H1 (cell line): ENCODE data around the gene KCNE5. TPM values are rescaled to one million over a fixed set of nuclear protein-coding genes. Genes with fewer than 3 reads are reported as not detected.

Experiments used
- CTCF ChIA-PET: fragments of 300-600 bp; sonication (Branson Sonifier 250); formaldehyde crosslinking; loops from one replicate; lab custom pipeline; 2021; ENCODE audit not compliant: partially characterized antibody; lab: Charles Lee
- POLR2A ChIA-PET: fragments of 300-600 bp; sonication (Branson Sonifier 250); formaldehyde crosslinking; loops from one replicate; lab custom pipeline; 2021; ENCODE audit warnings: inconsistent platforms; ENCODE audit not compliant: partially characterized antibody; lab: Charles Lee
- DNase-seq, 2 experiments: peaks; one replicate each; pipeline versions ENCODE4 v3.0.0 to v3.0.0-alpha.2; 2010 to 2022; ENCODE audit warnings: low spot score in 2 of 2, low read depth in 1 of 2, mixed read lengths in 1 of 2
- FAIRE-seq: peaks from 2 replicates; lab custom pipeline; 2011; peaks lifted over from hg19 to GRCh38; lab: Jason Lieb, UNC
- H2AFZ ChIP-seq: 2 replicates; pipeline ENCODE4 v1.8.1; 2012; ENCODE audit warnings: low read length, inconsistent platforms
- H2AK5ac ChIP-seq: 2 replicates; pipeline ENCODE4 v1.6.1; 2013; ENCODE audit warnings: low read depth, low read length
- H2BK120ac ChIP-seq: replicated peaks from 2 replicates; pipeline ENCODE3; 2013; ENCODE audit warnings: low read depth, low read length, inconsistent platforms
- H2BK12ac ChIP-seq: 2 replicates; pipeline ENCODE4 v1.6.1; 2013; ENCODE audit warnings: low read depth, low read length
- H2BK15ac ChIP-seq: 2 replicates; pipeline ENCODE4 v1.6.1; 2013; ENCODE audit warnings: low read length
- H2BK20ac ChIP-seq: 2 replicates; pipeline ENCODE4 v1.6.1; 2013; ENCODE audit warnings: low read length
- H2BK5ac ChIP-seq: 2 replicates; pipeline ENCODE4 v1.6.1; 2013; ENCODE audit warnings: low read depth, low read length
- H3K14ac ChIP-seq: 2 replicates; pipeline ENCODE4 v1.6.1; 2013; ENCODE audit warnings: inconsistent platforms; ENCODE audit not compliant: insufficient read length
- H3K18ac ChIP-seq: 2 replicates; pipeline ENCODE4 v1.6.1; 2013; ENCODE audit warnings: low read length; ENCODE audit errors: extremely low read depth
- H3K23ac ChIP-seq: 2 replicates; pipeline ENCODE4 v1.6.1; 2013; ENCODE audit warnings: inconsistent platforms; ENCODE audit not compliant: insufficient read length
- H3K23me2 ChIP-seq: 2 replicates; pipeline ENCODE4 v1.6.1; 2013; ENCODE audit warnings: low read depth, low read length
- H3K27ac ChIP-seq: 2 replicates; pipeline ENCODE4 v1.6.1; 2011; ENCODE audit warnings: low read depth, low read length, inconsistent platforms
- H3K27me3 ChIP-seq, 4 experiments: replicated peaks in 1 of 4; 1 replicate in 1 of 4; 2 replicates in 3 of 4; pipeline versions ENCODE4 v1.6.1 to v1.8.1; 2011 to 2013; ENCODE audit warnings: low read length in 3 of 4, mild to moderate bottlenecking in 3 of 4, inconsistent platforms in 2 of 4, mixed read lengths in 2 of 4, moderate library complexity in 1 of 4; ENCODE audit not compliant: control insufficient read depth in 3 of 4, insufficient read depth in 3 of 4; ENCODE audit errors: extremely low read depth in 1 of 4
- H3K36me3 ChIP-seq, 4 experiments: 2 replicates each; pipeline versions ENCODE4 v1.6.1 to v1.8.1; 2011 to 2013; ENCODE audit warnings: mild to moderate bottlenecking in 4 of 4, low read length in 3 of 4, moderate library complexity in 2 of 4, control low read depth in 1 of 4, inconsistent platforms in 1 of 4; ENCODE audit not compliant: insufficient read depth in 4 of 4, control insufficient read depth in 2 of 4
- H3K4ac ChIP-seq: replicated peaks from 2 replicates; pipeline ENCODE3; 2013; ENCODE audit warnings: low read length, low read depth, mixed read lengths, inconsistent platforms; ENCODE audit not compliant: insufficient read length
- H3K4me1 ChIP-seq, 4 experiments: replicated peaks in 1 of 4; 1 replicate in 1 of 4; 2 replicates in 3 of 4; pipeline versions ENCODE4 v1.6.1 to v1.8.1; 2011 to 2013; ENCODE audit warnings: low read length in 3 of 4, inconsistent platforms in 2 of 4, mixed read lengths in 1 of 4; ENCODE audit not compliant: insufficient read depth in 4 of 4, control insufficient read depth in 3 of 4
- H3K4me2 ChIP-seq, 2 experiments: 2 replicates each; pipeline versions ENCODE4 v1.6.1 to v1.8.1; 2011 to 2013; ENCODE audit warnings: low read depth in 2 of 2, low read length in 2 of 2, control low read depth in 1 of 2, inconsistent platforms in 1 of 2, mild to moderate bottlenecking in 1 of 2; ENCODE audit not compliant: insufficient read depth in 1 of 2
- H3K4me3 ChIP-seq, 4 experiments: fragments of 200-600, 300-600 bp in 1 of 4; sonication (generic), shearing (Covaris generic), sonication (Bioruptor Twin) in 1 of 4; 2 replicates each; pipeline versions ENCODE4 v1.5.1 to v1.8.1; 2011 to 2016; ENCODE audit warnings: low read length in 4 of 4, low read depth in 3 of 4, control low read depth in 2 of 4, inconsistent platforms in 2 of 4, mild to moderate bottlenecking in 2 of 4, mixed read lengths in 1 of 4, moderate library complexity in 1 of 4; ENCODE audit not compliant: insufficient read depth in 2 of 4; ENCODE audit errors: extremely low read depth in 1 of 4
- H3K56ac ChIP-seq: replicated peaks from 2 replicates; pipeline ENCODE3; 2013; ENCODE audit warnings: low read depth, mild to moderate bottlenecking, mixed read lengths, low read length, inconsistent platforms; ENCODE audit not compliant: insufficient read length
- H3K79me1 ChIP-seq: 2 replicates; pipeline ENCODE4 v1.6.1; 2013; ENCODE audit warnings: low read depth, low read length, control low read depth
- H3K79me2 ChIP-seq, 2 experiments: 2 replicates each; pipeline versions ENCODE4 v1.6.1 to v1.8.1; 2012 to 2013; ENCODE audit warnings: low read length in 2 of 2, mild to moderate bottlenecking in 2 of 2, inconsistent platforms in 1 of 2; ENCODE audit not compliant: insufficient read depth in 2 of 2, control insufficient read depth in 1 of 2
- H3K9ac ChIP-seq, 4 experiments: replicated peaks in 1 of 4; 1 replicate in 1 of 4; 2 replicates in 3 of 4; pipeline versions ENCODE4 v1.6.1 to v1.8.1; 2011 to 2013; ENCODE audit warnings: low read depth in 3 of 4, low read length in 3 of 4, control low read depth in 2 of 4, mild to moderate bottlenecking in 2 of 4, moderate library complexity in 2 of 4, inconsistent platforms in 1 of 4; ENCODE audit errors: extremely low read depth in 1 of 4
- H3K9me3 ChIP-seq, 2 experiments: 2 replicates each; pipeline versions ENCODE4 v1.6.1 to v1.8.1; 2012 to 2013; ENCODE audit warnings: mild to moderate bottlenecking in 2 of 2, moderate library complexity in 2 of 2, control low read depth in 1 of 2, inconsistent platforms in 1 of 2, low read depth in 1 of 2, low read length in 1 of 2, mixed read lengths in 1 of 2; ENCODE audit not compliant: insufficient read depth in 2 of 2
- H4K20me1 ChIP-seq, 2 experiments: replicated peaks in 1 of 2; 2 replicates each; pipeline versions ENCODE3 to v1.8.1; 2011 to 2013; ENCODE audit warnings: inconsistent platforms in 2 of 2, low read length in 2 of 2, mild to moderate bottlenecking in 1 of 2; ENCODE audit not compliant: insufficient read depth in 2 of 2, control insufficient read depth in 1 of 2
- H4K5ac ChIP-seq: 2 replicates; pipeline ENCODE4 v1.6.1; 2013; ENCODE audit warnings: low read length, low read depth, mixed read lengths, inconsistent platforms; ENCODE audit not compliant: insufficient read length
- H4K8ac ChIP-seq: 2 replicates; pipeline ENCODE4 v1.8.0; 2013; ENCODE audit warnings: mild to moderate bottlenecking, moderate library complexity, low read length, inconsistent platforms; ENCODE audit not compliant: insufficient read depth; ENCODE audit errors: extremely low read depth
- H4K91ac ChIP-seq: replicated peaks from 2 replicates; pipeline ENCODE3; 2013; ENCODE audit warnings: low read length, mixed read lengths, inconsistent platforms; ENCODE audit not compliant: insufficient read length
- KDM4A ChIP-seq: IDR thresholded peaks from one replicate; pipeline ENCODE4 v1.7.1; 2012; ENCODE audit warnings: low read depth, mild to moderate bottlenecking, moderate library complexity, low read length, inconsistent platforms; ENCODE audit not compliant: severe bottlenecking
- POLR2A ChIP-seq, 2 experiments: IDR thresholded peaks; 1 replicate in 1 of 2; 2 replicates in 1 of 2; pipeline ENCODE4 v1.6.1; 2011; ENCODE audit warnings: low read depth in 2 of 2, low read length in 2 of 2, mild to moderate bottlenecking in 2 of 2; ENCODE audit errors: control extremely low read depth in 1 of 2
- RBBP5 ChIP-seq: IDR thresholded peaks from 2 replicates; pipeline ENCODE4 v1.7.1; 2012; ENCODE audit warnings: low read depth, mild to moderate bottlenecking, inconsistent platforms, low read length, moderate library complexity, borderline replicate concordance
- TAF1 ChIP-seq: IDR thresholded peaks from 2 replicates; pipeline ENCODE4 v1.6.1; 2011; ENCODE audit warnings: mild to moderate bottlenecking, low read depth, low read length
- TBP ChIP-seq: IDR thresholded peaks from 2 replicates; pipeline ENCODE4 v1.6.1; 2011; ENCODE audit warnings: low read depth, low read length, improper control_type of control experiment
- WGBS, 2 experiments: shearing (Covaris generic) in 1 of 2; methylation state at CpG; one replicate each; pipeline versions ENCODE4 v1.1.6 to v1.1.7; 2013 to 2015; ENCODE audit warnings: low lambda C conversion rate in 2 of 2, mixed read lengths in 2 of 2, inconsistent platforms in 1 of 2, low coverage in 1 of 2, missing lambda C conversion rate in 1 of 2; ENCODE audit not compliant: insufficient replicate concordance in 2 of 2, insufficient coverage in 1 of 2, insufficient read length in 1 of 2; ENCODE audit errors: extremely low coverage in 1 of 2, missing lambda C conversion rate in 1 of 2; 5-methylcytosine and 5-hydroxymethylcytosine counted together
- long read RNA-seq, 2 experiments: library from RNA in 1 of 2; library from capped mRNA in 1 of 2; stranded (forward); transcript quantifications; one replicate each; pipeline ENCODE4 v2.0.0, GENCODE V29; 2021; ENCODE audit warnings: inconsistent platforms in 1 of 2
- polyA minus RNA-seq, 3 experiments: library from RNA; depleted of rRNA, polyadenylated mRNA; stranded (reverse); fragments of >200 nt; gene quantifications; 1 replicate in 2 of 3; 2 replicates in 1 of 3; pipeline ENCODE4 v1.2.3, GENCODE V29; 2011
- polyA plus RNA-seq, 7 experiments: library from polyadenylated mRNA; depleted of rRNA in 3 of 7; stranded (reverse) in 5 of 7; unstranded in 2 of 7; fragments of >200 nt in 5 of 7; fragments of 200-250 nt in 2 of 7; gene quantifications; 1 replicate in 5 of 7; 2 replicates in 1 of 7; 4 replicates in 1 of 7; pipeline versions ENCODE4 v1.2.1 to v1.2.3, GENCODE V29; 2011 to 2013; ENCODE audit warnings: missing spikeins in 2 of 7, mixed read lengths in 2 of 7
- total RNA-seq: library from RNA; stranded (reverse); fragmentation: NEBNext Ultra II Directional; extraction: Animal tissue kit (Norgen Biotek cat#: 25700); gene quantifications from 2 replicates; pipeline ENCODE4 v1.2.1, GENCODE V29; 2021
- TF ChIP-seq, protein P1 (sequence below): IDR thresholded peaks from 2 replicates; pipeline ENCODE4 v1.6.1; 2012; ENCODE audit warnings: inconsistent platforms

The KCNE5 gene, protein sequence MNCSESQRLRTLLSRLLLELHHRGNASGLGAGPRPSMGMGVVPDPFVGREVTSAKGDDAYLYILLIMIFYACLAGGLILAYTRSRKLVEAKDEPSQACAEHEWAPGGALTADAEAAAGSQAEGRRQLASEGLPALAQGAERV
- total RNA-seq (3.1 and 3.6 TPM in 2 replicates), polyA plus RNA-seq (2011; rRNA removed) (5.9 and 8.9 TPM in 2 replicates), polyA minus RNA-seq (2011; rRNA and poly(A)+ RNA removed) (0.68 and 1.6 TPM in 2 replicates)
- polyA plus RNA-seq (2011; cell fraction: cytosol; rRNA removed): 4.2 TPM
- 4.3 TPM for polyA plus RNA-seq (2011; cell fraction: nucleus; rRNA removed)
- 2.2 to 4.6 TPM (median 3.8 TPM) in 4 replicates for polyA plus RNA-seq (2012, experiment 1 of 2)
- polyA plus RNA-seq (2012, experiment 2 of 2): 3.0 TPM
- 4.1 TPM for polyA plus RNA-seq (2013, experiment 1 of 2)
- polyA plus RNA-seq (2013, experiment 2 of 2): 4.7 TPM
- 1.8 TPM for polyA minus RNA-seq (2011; cell fraction: cytosol; rRNA and poly(A)+ RNA removed)
- polyA minus RNA-seq (2011; cell fraction: nucleus; rRNA and poly(A)+ RNA removed): 2.5 TPM
- long read RNA-seq, experiment 1, partial matches to known transcripts: 0 of 3 reads
- long read RNA-seq, experiment 1, other reads (novel, unspliced or antisense): 0 of 3 reads
- long read RNA-seq, experiment 2: 0 reads

DNA sequence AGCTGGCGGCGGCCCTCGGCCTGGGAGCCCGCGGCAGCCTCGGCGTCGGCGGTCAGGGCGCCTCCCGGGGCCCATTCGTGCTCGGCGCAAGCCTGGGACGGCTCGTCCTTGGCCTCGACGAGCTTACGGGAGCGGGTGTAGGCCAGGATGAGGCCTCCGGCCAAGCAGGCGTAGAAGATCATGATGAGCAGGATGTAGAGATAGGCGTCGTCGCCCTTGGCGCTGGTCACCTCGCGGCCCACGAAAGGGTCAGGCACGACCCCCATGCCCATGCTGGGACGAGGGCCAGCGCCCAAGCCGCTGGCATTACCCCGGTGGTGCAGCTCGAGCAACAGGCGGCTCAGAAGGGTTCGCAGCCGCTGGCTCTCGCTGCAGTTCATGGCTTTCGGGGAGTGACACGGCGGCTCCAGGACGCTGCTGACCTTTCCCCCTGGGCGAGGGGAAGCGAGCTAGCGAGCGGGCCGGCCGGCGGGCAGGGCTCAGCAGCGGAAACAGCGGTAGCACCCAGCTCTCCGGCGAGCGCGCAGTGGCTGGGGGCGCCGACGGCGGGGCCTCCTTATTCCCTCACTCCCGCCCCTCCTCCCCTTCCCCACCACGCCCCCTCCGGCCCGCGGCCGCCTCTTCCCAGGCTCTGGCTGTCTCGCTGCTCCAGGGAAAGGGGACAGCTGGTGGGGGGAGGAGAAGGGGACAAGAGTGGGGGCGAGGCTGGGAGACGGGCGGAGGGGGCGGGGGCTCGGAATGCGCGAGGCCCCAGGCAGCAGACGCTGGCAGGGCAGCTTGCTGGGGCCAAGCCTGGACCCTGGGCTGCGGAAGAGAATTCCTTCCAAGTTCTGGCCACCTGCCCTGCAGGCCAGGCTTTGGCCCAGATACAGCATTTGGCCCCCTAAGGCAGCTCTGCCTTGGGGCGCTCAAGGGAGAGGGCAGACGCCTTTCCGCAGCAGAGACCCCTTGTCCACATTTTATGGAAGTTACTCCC, at the start of gene KCNE5:
Gene KCNE5, minus strand, starts transcription at position 532 of the 976 bp plus-strand sequence. Its CDS starts 152 bp downstream, at position 380.
- Histone ChIP-seq H3K4me1 (peaks cover 0 to 8% (median 0%) of the 10 kb centered on the region in 4 experiments; a peak in 1 of 7 replicates), H2BK20ac (no peak within 1 kb of the TSS; the same call in 1 of the 2 replicates), H3K4ac (no peak within 1 kb of the TSS), H2AK5ac (no peak within 1 kb of the TSS), H3K14ac (no peak within 1 kb of the TSS), H3K9ac (no peak within 1 kb of the TSS), H3K18ac (no peak within 1 kb of the TSS; the same call in 1 of the 2 replicates), H3K4me2 (peak within 1 kb of the TSS; percentile 59 to 61), H2BK5ac (no peak within 1 kb of the TSS; the same call in 1 of the 2 replicates), H3K27me3 (peaks cover 0 to 7% (median 5%) of the 10 kb centered on the region in 4 experiments; a peak in 5 of 7 replicates), H3K56ac (no peak within 1 kb of the TSS), H4K20me1 (no peaks in the 10 kb centered on the region), H3K23me2 (peaks cover 4% of the 10 kb centered on the region; the same call in 1 of the 2 replicates), H4K5ac (no peak within 1 kb of the TSS), H3K4me3 (peak within 1 kb of the TSS in 3 of 4 experiments; percentile 14 to 56 (median 24); a peak in 7 of 8 replicates), H4K91ac (no peak within 1 kb of the TSS), H3K9me3 (no peaks in the 10 kb centered on the region), H3K23ac (no peak within 1 kb of the TSS), H4K8ac (peak within 1 kb of the TSS; percentile 51; the same call in 1 of the 2 replicates), H3K79me1 (no peaks in the 10 kb centered on the region), H2BK12ac (no peak within 1 kb of the TSS), H3K36me3 (no peaks in the 10 kb centered on the region), H2AFZ (peak within 1 kb of the TSS; percentile 39; the same call in 1 of the 2 replicates), H2BK15ac (no peak within 1 kb of the TSS), H2BK120ac (no peak within 1 kb of the TSS), H3K79me2 (no peaks in the 10 kb centered on the region), H3K27ac (no peak within 1 kb of the TSS)
- ChIA-PET POLR2A (interaction anchor here (1.5 to 1.7 kb wide), 3 partner anchors 10 to 88 kb away, joined by 3 to 5 read pairs (median 4); partner anchors contain the start of gene NXT2), CTCF (interaction anchor here (0.6 to 3.1 kb wide), 6 partner anchors 9 to 340 kb away, joined by 3 to 12 read pairs (median 6); no protein-coding TSS in a partner anchor)
- peak in 1 of 2 experiments; percentile 63 for DNase-seq
- WGBS, 2 experiments: 25% methylated on average over 20 of the region's 79 CpGs; no CpG with 5 or more reads in 1 of the 2 experiments
- no peak for FAIRE-seq
- peak; percentile 55; the same call in 1 of the 2 replicates for TF ChIP-seq TAF1
- TF ChIP-seq RBBP5: 0 out of 2 replicates have a peak, but pooled peaks have one; percentile 28
- TF ChIP-seq POLR2A (IDR thresholded peaks at IDR 0.05; ENCODE audit: control extremely low read depth in 1 of 2, low read depth in 2 of 2, low read length in 2 of 2): peak in 1 of 2 experiments; percentile 61; a peak in 2 of 3 replicates
- TF ChIP-seq, protein P1, sequence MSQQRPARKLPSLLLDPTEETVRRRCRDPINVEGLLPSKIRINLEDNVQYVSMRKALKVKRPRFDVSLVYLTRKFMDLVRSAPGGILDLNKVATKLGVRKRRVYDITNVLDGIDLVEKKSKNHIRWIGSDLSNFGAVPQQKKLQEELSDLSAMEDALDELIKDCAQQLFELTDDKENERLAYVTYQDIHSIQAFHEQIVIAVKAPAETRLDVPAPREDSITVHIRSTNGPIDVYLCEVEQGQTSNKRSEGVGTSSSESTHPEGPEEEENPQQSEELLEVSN: peak; percentile 61
- TF ChIP-seq KDM4A: peak; percentile 38
- TF ChIP-seq TBP: peak; percentile 32; the same call in 1 of the 2 replicates
